Urinary bladder (tissue), 4 donors: Measurements from ENCODE around the gene PITPNM3. TPM values are rescaled to one million over a fixed set of nuclear protein-coding genes. Genes with fewer than 3 reads are reported as not detected.

Source experiments
- DNase-seq: peaks from one replicate; pipeline ENCODE4 v3.0.0-alpha.2; 2015; ENCODE audit errors: extremely low spot score
- H3K27ac ChIP-seq: one replicate; pipeline ENCODE4 v1.5.1; 2013; ENCODE audit warnings: low read depth, mild to moderate bottlenecking, moderate library complexity
- H3K36me3 ChIP-seq: one replicate; pipeline ENCODE4 v1.6.1; 2013; ENCODE audit warnings: mild to moderate bottlenecking, moderate library complexity; ENCODE audit not compliant: insufficient read depth
- H3K4me1 ChIP-seq: one replicate; pipeline ENCODE4 v1.6.1; 2013; ENCODE audit warnings: mild to moderate bottlenecking, moderate library complexity; ENCODE audit not compliant: insufficient read depth
- H3K4me3 ChIP-seq: one replicate; pipeline ENCODE4 v1.5.1; 2013; ENCODE audit warnings: low read depth, low read length
- WGBS: extraction: QIAGEN DNeasy Blood & Tissue Kit; methylation state at CpG from one replicate; pipeline ENCODE4 v1.1.7; 2013; 5-methylcytosine and 5-hydroxymethylcytosine counted together
- polyA plus RNA-seq: library from polyadenylated mRNA; stranded (reverse); fragments of 200-250 nt; gene quantifications from one replicate; pipeline ENCODE4 v1.2.3, GENCODE V29; 2013
- total RNA-seq: library from RNA; depleted of rRNA; stranded (reverse); fragments of >200 nt; gene quantifications from one replicate; pipeline ENCODE4 v1.2.3, GENCODE V29; 2014
- donor health status: healthy with polysubstance abuse.
- donor health status: healthy.

The PITPNM3 gene
- total and polyA plus RNA-seq, 2 donors = 2.3 to 10.1 TPM

GRCh38 chr17:6521586-6521985 lies 34.8 kb downstream of the PITPNM3 start:
- 83% methylated on average over 5 of the region's 5 CpGs for WGBS
- no peak for DNase-seq
- no peaks in the 10 kb centered on the region for H3K36me3 ChIP-seq
- H3K4me1 ChIP-seq = no peaks in the 10 kb centered on the region
- H3K4me3 ChIP-seq = no peak overlapping the region
- H3K27ac ChIP-seq = no peak overlapping the region

- DNase-seq = no peak
- no peak overlapping the region for H3K27ac ChIP-seq
- H3K4me1 ChIP-seq = no peaks in the 10 kb centered on the region
- no peaks in the 10 kb centered on the region for H3K36me3 ChIP-seq
- no peak overlapping the region for H3K4me3 ChIP-seq
- 88% methylated on average over 1 of the region's 1 CpG for WGBS
Measured at GRCh38 chr17:6517062-6517461, 39.3 kb downstream of the PITPNM3 start.

- no peak for DNase-seq
- H3K4me1 ChIP-seq = no peaks in the 10 kb centered on the region
- 88% methylated on average over 3 of the region's 3 CpGs for WGBS
- H3K27ac ChIP-seq = no peak overlapping the region
- H3K4me3 ChIP-seq = no peak overlapping the region
- no peaks in the 10 kb centered on the region for H3K36me3 ChIP-seq
Measured at GRCh38 chr17:6514371-6514770, 42.0 kb downstream of the PITPNM3 start.

DNA sequence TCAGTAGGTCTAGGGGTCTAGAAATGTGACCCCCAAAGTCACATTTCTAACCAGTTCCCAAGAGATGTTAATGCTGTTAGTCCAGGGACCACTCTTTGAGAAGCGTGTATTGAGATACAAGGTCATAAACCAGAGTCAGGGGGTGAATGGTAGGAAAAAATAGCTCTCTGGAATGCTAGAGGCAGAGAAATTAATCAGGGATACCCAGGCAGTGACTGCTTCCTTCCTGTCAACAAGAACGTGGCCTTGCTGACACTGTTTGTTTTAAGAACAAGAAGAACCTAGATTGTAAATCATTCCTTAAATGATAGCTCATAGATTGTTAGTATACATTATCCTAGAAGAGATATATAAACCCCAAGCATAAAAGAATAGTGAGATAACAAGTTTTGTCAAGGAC lies 43.8 kb downstream of the PITPNM3 start:
- no peak for DNase-seq
- Histone ChIP-seq H3K4me3 (no peak overlapping the region), H3K27ac (no peak overlapping the region), H3K36me3 (no peaks in the 10 kb centered on the region), H3K4me1 (no peaks in the 10 kb centered on the region)
- 36% methylated on average over 2 of the region's 2 CpGs for WGBS

DNA sequence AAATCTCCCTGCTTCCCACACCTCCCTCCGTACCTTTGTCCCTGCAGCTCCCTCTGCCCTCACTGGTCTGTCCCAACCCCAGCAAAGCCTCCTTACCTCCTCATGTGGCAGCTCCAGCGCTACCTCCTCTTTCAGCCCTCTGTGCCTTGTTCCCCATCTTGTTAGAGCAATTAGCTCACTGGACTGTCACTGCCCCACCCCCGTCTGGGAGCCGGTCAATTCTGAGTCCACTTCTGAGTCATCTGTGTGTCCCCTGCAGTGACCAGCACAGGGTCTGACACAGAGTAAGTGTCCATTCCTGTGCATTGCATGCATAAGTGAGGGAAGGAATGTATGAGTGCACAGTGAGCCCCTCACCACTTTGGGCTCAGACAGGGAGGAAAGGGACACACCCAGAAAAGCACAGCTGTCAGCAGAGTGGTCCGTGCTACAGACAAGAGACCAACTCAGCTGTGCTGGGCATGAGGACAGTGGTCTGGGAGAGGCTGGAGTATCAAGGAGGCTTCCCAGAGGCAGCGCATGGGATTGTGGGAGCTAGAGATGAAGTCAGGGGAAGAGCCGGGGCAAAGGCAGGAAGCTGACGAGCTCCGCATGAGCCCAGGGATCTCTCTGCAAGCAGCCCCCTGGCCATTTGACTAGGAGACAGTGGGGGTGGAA lies 45.9 kb downstream of the PITPNM3 start:
- Histone ChIP-seq H3K4me1 (no peaks in the 10 kb centered on the region), H3K27ac (no peak overlapping the region), H3K4me3 (no peak overlapping the region), H3K36me3 (no peaks in the 10 kb centered on the region)
- 76% methylated on average over 9 of the region's 9 CpGs for WGBS
- DNase-seq = no peak

- no peaks in the 10 kb centered on the region for H3K4me1 ChIP-seq
- WGBS = 91% methylated on average over 4 of the region's 4 CpGs
Measured at GRCh38 chr17:6509921-6510320, 46.4 kb downstream of the PITPNM3 start.

GRCh38 chr17:6509031-6509771 lies 47.2 kb downstream of the PITPNM3 start:
- 81% methylated on average over 11 of the region's 11 CpGs for WGBS
- no peak for DNase-seq
- Histone ChIP-seq H3K4me1 (no peaks in the 10 kb centered on the region), H3K4me3 (no peak overlapping the region), H3K27ac (no peak overlapping the region), H3K36me3 (no peaks in the 10 kb centered on the region)

More at GRCh38 chr17:6509921-6510320, 46.4 kb downstream of the PITPNM3 start:
- no peak overlapping the region for H3K27ac ChIP-seq
- no peak overlapping the region for H3K4me3 ChIP-seq
- no peak for DNase-seq
- H3K36me3 ChIP-seq = no peaks in the 10 kb centered on the region

- H3K27ac ChIP-seq = no peak overlapping the region
- DNase-seq = no peak
- WGBS = 54% methylated on average over 15 of the region's 15 CpGs
- H3K4me1 ChIP-seq = no peaks in the 10 kb centered on the region
- no peaks in the 10 kb centered on the region for H3K36me3 ChIP-seq
- no peak overlapping the region for H3K4me3 ChIP-seq
Measured at GRCh38 chr17:6508519-6509030, 47.8 kb downstream of the PITPNM3 start.

- Histone ChIP-seq H3K4me1 (no peaks in the 10 kb centered on the region), H3K4me3 (no peak overlapping the region), H3K27ac (no peak overlapping the region), H3K36me3 (no peaks in the 10 kb centered on the region)
- WGBS = 86% methylated on average over 12 of the region's 12 CpGs
- DNase-seq = no peak
Measured at GRCh38 chr17:6508016-6508415, 48.3 kb downstream of the PITPNM3 start.

DNA sequence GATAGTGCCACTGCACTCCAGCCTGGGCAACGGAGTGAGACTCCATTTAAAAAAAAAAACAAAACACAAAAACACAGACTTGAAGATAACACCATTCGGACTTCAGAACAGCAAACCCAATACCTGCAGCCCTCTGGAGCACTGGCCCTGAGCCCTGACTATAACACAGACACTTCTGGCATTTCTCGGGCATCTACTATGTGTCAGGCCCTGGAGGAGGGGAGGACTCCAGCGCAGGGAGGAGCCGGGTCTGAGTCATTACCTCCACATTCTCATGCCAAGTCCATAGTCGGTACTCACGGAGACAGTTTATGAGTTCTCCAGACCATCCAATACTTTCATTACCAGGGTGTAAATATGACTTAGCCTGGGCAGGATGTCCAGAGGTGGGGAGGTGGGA lies 48.8 kb downstream of the PITPNM3 start:
- no peak for DNase-seq

GRCh38 chr17:6506679-6507231 lies 49.6 kb downstream of the PITPNM3 start:
- H3K27ac ChIP-seq = no peak overlapping the region
- H3K4me3 ChIP-seq = no peak overlapping the region
- no peak for DNase-seq
- no peaks in the 10 kb centered on the region for H3K36me3 ChIP-seq
- no peaks in the 10 kb centered on the region for H3K4me1 ChIP-seq
- 61% methylated on average over 5 of the region's 5 CpGs for WGBS

More for the DNA sequence above, 48.8 kb downstream of the PITPNM3 start:
- no peaks in the 10 kb centered on the region for H3K4me1 ChIP-seq
- whole genome bisulfite sequencing = 35% methylated on average over 7 of the region's 7 CpGs
- H3K27ac ChIP-seq = no peak overlapping the region
- H3K36me3 ChIP-seq = no peaks in the 10 kb centered on the region
- no peak overlapping the region for H3K4me3 ChIP-seq

DNA sequence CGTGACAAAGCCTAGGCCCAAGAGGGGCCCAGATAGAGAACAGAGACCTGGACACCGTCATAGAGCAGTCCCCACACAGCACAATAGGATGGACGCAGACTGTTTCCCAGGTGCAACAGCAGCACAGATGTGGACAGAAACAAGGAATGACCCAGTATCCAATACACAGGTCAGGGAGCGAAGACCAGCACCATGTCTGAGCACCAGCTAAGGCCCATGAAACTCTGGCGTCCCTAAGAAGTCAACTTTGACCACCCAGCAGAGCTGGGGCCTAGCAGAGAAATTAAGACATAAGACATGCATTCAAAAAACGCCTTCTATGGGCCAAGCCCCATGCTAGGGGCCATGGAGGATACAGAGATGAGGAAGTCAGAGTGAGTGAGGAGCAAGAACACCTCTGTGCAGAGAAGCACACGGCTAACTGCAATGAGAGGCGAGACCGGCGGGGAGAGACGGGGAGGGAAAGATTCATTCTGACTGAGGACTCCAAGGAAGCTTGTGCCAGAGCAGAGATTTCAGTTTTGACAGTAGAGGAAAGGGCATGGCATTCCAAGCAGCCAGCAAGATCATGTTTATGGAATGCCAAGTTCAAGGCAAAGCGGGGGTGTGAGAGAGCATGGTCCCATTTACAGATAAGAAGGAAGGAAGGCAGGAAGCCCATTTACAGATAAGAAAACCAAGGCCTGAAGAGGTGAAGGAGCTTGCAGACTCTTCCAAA lies 50.8 kb downstream of the PITPNM3 start:
- Histone ChIP-seq H3K27ac (no peak overlapping the region), H3K36me3 (no peaks in the 10 kb centered on the region), H3K4me3 (no peak overlapping the region), H3K4me1 (no peaks in the 10 kb centered on the region)
- 80% methylated on average over 12 of the region's 12 CpGs for whole genome bisulfite sequencing
- DNase-seq = no peak

DNA sequence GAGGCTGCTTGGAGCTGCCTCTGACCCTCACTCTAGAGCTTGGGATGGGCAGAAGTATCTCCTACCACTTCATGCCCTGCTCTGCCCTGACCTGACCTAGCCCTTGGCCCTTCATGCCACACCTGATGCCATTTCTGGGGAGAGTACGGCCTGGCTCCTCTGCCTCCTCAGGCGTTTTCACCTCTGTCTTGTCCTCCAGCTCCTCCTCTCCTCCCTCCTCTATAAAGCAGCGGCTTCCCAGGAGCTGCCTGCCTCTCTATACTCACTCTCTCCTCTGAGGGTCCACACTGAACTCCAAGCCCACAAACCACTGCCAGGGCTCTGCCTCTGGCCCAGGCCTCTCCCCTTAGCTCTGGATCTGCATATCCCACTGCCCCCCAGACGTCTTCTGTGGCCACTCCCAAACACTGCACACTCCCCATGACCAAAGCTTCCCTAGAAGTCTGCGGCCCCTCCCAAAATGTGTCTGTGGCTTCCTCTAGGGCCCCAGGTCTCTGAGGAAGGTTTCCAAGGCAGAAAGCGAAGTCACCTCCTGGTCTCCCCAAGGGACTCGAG lies 52.6 kb downstream of the PITPNM3 start:
- Histone ChIP-seq H3K4me3 (no peak overlapping the region), H3K27ac (no peak overlapping the region), H3K36me3 (no peaks in the 10 kb centered on the region), H3K4me1 (no peaks in the 10 kb centered on the region)
- DNase-seq = no peak
- WGBS = 82% methylated on average over 7 of the region's 7 CpGs
